NCI-H146 (cell line): ENCODE results near the gene SEC11C.
A peak's percentile ranks its signal among the peaks of the same experiment; 100 is the strongest.

ENCODE experiments used
- DNase-seq: peaks from one replicate; lab custom pipeline; 2025; lab: John Stamatoyannopoulos, UW

The SEC11C gene

GRCh38 chr18:59144483-59144882 lies 4.8 kb downstream of the SEC11C start:
- DNase-seq: no peak

GRCh38 chr18:59145055-59145454 lies 5.4 kb downstream of the SEC11C start:
- DNase-seq: no peak

GRCh38 chr18:59148192-59148591 lies 8.5 kb downstream of the SEC11C start:
- DNase-seq: peak; percentile 92

GRCh38 chr18:59149007-59149406 lies 9.3 kb downstream of the SEC11C start:
- DNase-seq: peak; percentile 38

GRCh38 chr18:59149416-59149815 lies 9.7 kb downstream of the SEC11C start:
- no peak for DNase-seq

GRCh38 chr18:59150236-59150635 lies 10.6 kb downstream of the SEC11C start:
- DNase-seq: no peak

- DNase-seq: no peak
Observed at GRCh38 chr18:59155153-59155552, 15.5 kb downstream of the SEC11C start.

- DNase-seq: no peak
Observed at GRCh38 chr18:59156316-59156715, 16.6 kb downstream of the SEC11C start.

- DNase-seq: no peak
Observed at GRCh38 chr18:59159265-59159664, 19.6 kb downstream of the SEC11C start.

- DNase-seq: no peak
Observed at GRCh38 chr18:59159986-59160385, 20.3 kb downstream of the SEC11C start.

GRCh38 chr18:59172664-59173249 lies 33.1 kb downstream of the SEC11C start:
- DNase-seq: no peak

- no peak for DNase-seq
Observed at GRCh38 chr18:59177485-59177884, 37.8 kb downstream of the SEC11C start.

GRCh38 chr18:59180150-59180845 lies 40.6 kb downstream of the SEC11C start:
- DNase-seq: no peak

- no peak for DNase-seq
Observed at GRCh38 chr18:59182673-59183072, 43.0 kb downstream of the SEC11C start.

GRCh38 chr18:59189008-59189407 lies 49.3 kb downstream of the SEC11C start:
- no peak for DNase-seq

GRCh38 chr18:59189746-59190145 lies 50.1 kb downstream of the SEC11C start:
- DNase-seq: no peak

GRCh38 chr18:59196161-59196725 lies 56.6 kb downstream of the SEC11C start:
- DNase-seq: peak; percentile 71

GRCh38 chr18:59197636-59198035 lies 58.0 kb downstream of the SEC11C start:
- DNase-seq: no peak

GRCh38 chr18:59198215-59198614 lies 58.5 kb downstream of the SEC11C start:
- DNase-seq: no peak

GRCh38 chr18:59200787-59201186 lies 61.1 kb downstream of the SEC11C start:
- no peak for DNase-seq

- peak; percentile 43 for DNase-seq
Observed at GRCh38 chr18:59202258-59202820, 62.7 kb downstream of the SEC11C start.

- no peak for DNase-seq
Observed at GRCh38 chr18:59207506-59207905, 67.8 kb downstream of the SEC11C start.
